Skeletal muscle satellite cell (primary cell): ENCODE measurements around the gene KCNQ1.

Source experiments
- H3K27me3 ChIP-seq: 2 replicates; pipeline ENCODE4 v1.7.0; 2013; ENCODE audit warnings: low read length; ENCODE audit not compliant: control insufficient read depth, insufficient read depth
- H3K36me3 ChIP-seq: 2 replicates; pipeline ENCODE4 v1.7.0; 2013; ENCODE audit warnings: mild to moderate bottlenecking, control low read depth, low read length; ENCODE audit not compliant: insufficient read depth
- H3K4me1 ChIP-seq: 2 replicates; pipeline ENCODE4 v1.7.0; 2013; ENCODE audit warnings: low read length; ENCODE audit not compliant: control insufficient read depth, insufficient read depth
- H3K4me2 ChIP-seq: 2 replicates; pipeline ENCODE4 v1.7.0; 2013; ENCODE audit warnings: mild to moderate bottlenecking, low read length
- H3K4me3 ChIP-seq: 2 replicates; pipeline ENCODE4 v1.7.0; 2013; ENCODE audit warnings: low read length
- H3K9ac ChIP-seq: 2 replicates; pipeline ENCODE4 v1.7.0; 2013; ENCODE audit warnings: mild to moderate bottlenecking, low read depth, low read length, moderate library complexity
- H3K9me3 ChIP-seq: replicated peaks from 2 replicates; pipeline ENCODE4 v1.7.0; 2013; ENCODE audit warnings: mild to moderate bottlenecking, control low read depth, low read length

KCNQ1 gene

GRCh38 chr11:2775626-2776350 lies 331.0 kb downstream of the KCNQ1 start:
- H3K9me3 ChIP-seq = no peaks in the 10 kb centered on the region
- no peak overlapping the region for H3K9ac ChIP-seq
- H3K36me3 ChIP-seq = no peaks in the 10 kb centered on the region
- H3K4me1 ChIP-seq = peaks cover 12% of the 10 kb centered on the region
- H3K4me3 ChIP-seq = no peak overlapping the region
- H3K4me2 ChIP-seq = no peak overlapping the region
- peaks cover 34% of the 10 kb centered on the region for H3K27me3 ChIP-seq

GRCh38 chr11:2776351-2777061 lies 331.7 kb downstream of the KCNQ1 start:
- no peaks in the 10 kb centered on the region for H3K9me3 ChIP-seq
- no peak overlapping the region for H3K4me2 ChIP-seq
- H3K4me3 ChIP-seq = no peak overlapping the region
- H3K36me3 ChIP-seq = no peaks in the 10 kb centered on the region
- H3K9ac ChIP-seq = no peak overlapping the region
- peaks cover 12% of the 10 kb centered on the region for H3K4me1 ChIP-seq
- peaks cover 33% of the 10 kb centered on the region for H3K27me3 ChIP-seq

GRCh38 chr11:2777386-2777785 lies 332.6 kb downstream of the KCNQ1 start:
- H3K4me3 ChIP-seq = no peak overlapping the region
- H3K9me3 ChIP-seq = no peaks in the 10 kb centered on the region
- H3K9ac ChIP-seq = no peak overlapping the region
- H3K36me3 ChIP-seq = no peaks in the 10 kb centered on the region
- H3K4me2 ChIP-seq = no peak overlapping the region
- H3K27me3 ChIP-seq = peaks cover 25% of the 10 kb centered on the region
- H3K4me1 ChIP-seq = peaks cover 12% of the 10 kb centered on the region

- peaks cover 12% of the 10 kb centered on the region for H3K4me1 ChIP-seq
- H3K9ac ChIP-seq = peak overlapping the region; percentile 52
- H3K9me3 ChIP-seq = no peaks in the 10 kb centered on the region
- peaks cover 21% of the 10 kb centered on the region for H3K27me3 ChIP-seq
- H3K36me3 ChIP-seq = no peaks in the 10 kb centered on the region
- H3K4me3 ChIP-seq = peak overlapping the region; percentile 45
- H3K4me2 ChIP-seq = peak overlapping the region; percentile 73
Observed at GRCh38 chr11:2777871-2778629, 333.2 kb downstream of the KCNQ1 start.

GRCh38 chr11:2778630-2779498 lies 334.1 kb downstream of the KCNQ1 start:
- H3K4me3 ChIP-seq = peak overlapping the region; percentile 52
- H3K4me1 ChIP-seq = peaks cover 12% of the 10 kb centered on the region
- peaks cover 16% of the 10 kb centered on the region for H3K27me3 ChIP-seq
- no peaks in the 10 kb centered on the region for H3K9me3 ChIP-seq
- no peaks in the 10 kb centered on the region for H3K36me3 ChIP-seq
- peak overlapping the region; percentile 52 for H3K9ac ChIP-seq
- peak overlapping the region; percentile 73 for H3K4me2 ChIP-seq

GRCh38 chr11:2779499-2779980 lies 334.7 kb downstream of the KCNQ1 start:
- Histone ChIP-seq H3K4me2 (peak overlapping the region; percentile 73), H3K9ac (no peak overlapping the region), H3K4me1 (peaks cover 12% of the 10 kb centered on the region), H3K4me3 (no peak overlapping the region), H3K36me3 (no peaks in the 10 kb centered on the region), H3K27me3 (peaks cover 12% of the 10 kb centered on the region), H3K9me3 (no peaks in the 10 kb centered on the region)

- Histone ChIP-seq H3K4me2 (no peak overlapping the region), H3K9ac (no peak overlapping the region), H3K9me3 (no peaks in the 10 kb centered on the region), H3K27me3 (peaks cover 16% of the 10 kb centered on the region), H3K36me3 (no peaks in the 10 kb centered on the region), H3K4me3 (no peak overlapping the region), H3K4me1 (peaks cover 12% of the 10 kb centered on the region)
Observed at GRCh38 chr11:2779981-2780849, 335.4 kb downstream of the KCNQ1 start.

- H3K27me3 ChIP-seq = peaks cover 20% of the 10 kb centered on the region
- no peaks in the 10 kb centered on the region for H3K9me3 ChIP-seq
- no peak overlapping the region for H3K4me2 ChIP-seq
- H3K9ac ChIP-seq = no peak overlapping the region
- peaks cover 12% of the 10 kb centered on the region for H3K4me1 ChIP-seq
- no peaks in the 10 kb centered on the region for H3K36me3 ChIP-seq
- H3K4me3 ChIP-seq = no peak overlapping the region
Observed at GRCh38 chr11:2780850-2781407, 336.1 kb downstream of the KCNQ1 start.

GRCh38 chr11:2781408-2782274 lies 336.8 kb downstream of the KCNQ1 start:
- Histone ChIP-seq H3K4me2 (no peak overlapping the region), H3K9me3 (no peaks in the 10 kb centered on the region), H3K36me3 (no peaks in the 10 kb centered on the region), H3K4me3 (no peak overlapping the region), H3K9ac (no peak overlapping the region), H3K4me1 (peaks cover 12% of the 10 kb centered on the region), H3K27me3 (peaks cover 27% of the 10 kb centered on the region)
